Kidney (tissue), 14 donors: ENCODE measurements around the gene ABCA5. TPM values are rescaled to one million over a fixed set of nuclear protein-coding genes. Genes with fewer than 3 reads are reported as not detected.

ENCODE experiments used
- DNase-seq, 5 donors: peaks; one replicate each; pipeline ENCODE4 v3.0.0-alpha.2; 2013 to 2020
- FAIRE-seq: peaks from 2 replicates; lab custom pipeline; 2012; peaks lifted over from hg19 to GRCh38; lab: Jason Lieb, UNC
- H3K27ac ChIP-seq, 2 donors: one replicate each; pipeline ENCODE4 v1.7.0; 2013; ENCODE audit warnings: low read depth in 2 of 2, low read length in 2 of 2, inconsistent platforms in 1 of 2
- H3K27me3 ChIP-seq: one replicate; pipeline ENCODE4 v1.7.1; 2013; ENCODE audit warnings: low read length, inconsistent platforms; ENCODE audit not compliant: control insufficient read depth, insufficient read depth
- H3K36me3 ChIP-seq, 3 donors: one replicate each; pipeline versions ENCODE4 v1.7.0 to v1.7.1; 2013; ENCODE audit warnings: low read length in 3 of 3, control low read depth in 1 of 3, inconsistent platforms in 1 of 3; ENCODE audit not compliant: insufficient read depth in 3 of 3, control insufficient read depth in 2 of 3
- H3K4me1 ChIP-seq, 3 donors: one replicate each; pipeline versions ENCODE4 v1.7.0 to v1.7.1; 2013; ENCODE audit warnings: low read length in 3 of 3, inconsistent platforms in 1 of 3, low read depth in 1 of 3; ENCODE audit not compliant: control insufficient read depth in 2 of 3, insufficient read depth in 2 of 3
- H3K4me3 ChIP-seq, 3 donors: one replicate each; pipeline versions ENCODE4 v1.7.0 to v1.8.1; 2013; ENCODE audit warnings: low read length in 3 of 3, control low read depth in 1 of 3, inconsistent platforms in 1 of 3
- H3K9ac ChIP-seq, 3 donors: one replicate each; pipeline versions ENCODE4 v1.7.0 to v1.7.1; 2013; ENCODE audit warnings: low read length in 3 of 3, control low read depth in 1 of 3, inconsistent platforms in 1 of 3
- H3K9me3 ChIP-seq, 3 donors: one replicate each; pipeline versions ENCODE4 v1.7.0 to v1.7.1; 2013; ENCODE audit warnings: low read length in 3 of 3, control low read depth in 1 of 3, inconsistent platforms in 1 of 3; ENCODE audit not compliant: control insufficient read depth in 2 of 3, insufficient read depth in 1 of 3
- intact Hi-C: fragments of 100-400 bp; cut with DNase I; formaldehyde crosslinking; loops from one replicate; pipeline ENCODE4 v1.11.1; 2022
- polyA plus RNA-seq: library from polyadenylated mRNA; stranded (reverse); fragments of 350-450 nt; fragmentation: Illumina TruSeq; extraction: RNeasy Lipid Tissue Mini Kit (QIAGEN cat#74804); gene quantifications from one replicate; pipeline ENCODE4 v1.2.3, GENCODE V29; 2014; ENCODE audit warnings: low read depth, low replicate concordance; ENCODE audit not compliant: insufficient read depth
- total RNA-seq: library from RNA; stranded (reverse); fragmentation: NEBNext Ultra II Directional; extraction: Animal tissue kit (Norgen Biotek cat#: 25700); gene quantifications from one replicate; pipeline ENCODE4 v1.2.1, GENCODE V29; 2021
- TF ChIP-seq, protein P1 (sequence below): IDR thresholded peaks from 3 replicates; pipeline ENCODE4 v1.5.1; 2012; ENCODE audit warnings: mild to moderate bottlenecking, moderate library complexity, borderline replicate concordance; ENCODE audit not compliant: insufficient read depth; ENCODE audit errors: extremely low read depth
- donor health status: control.
- donor health status: control.
- donor health status: control.
- donor health status: control.
- donor health status: control.
- donor health status: DM: yes; HTN: yes; CAD: no.
- donor health status: Normal renal cell carcinoma (clear cell type).

The ABCA5 gene
- total and polyA plus RNA-seq, 2 donors from 2014 or later, result 19.0 to 25.1 TPM

GRCh38 chr17:69326377-69327059, 415 bp downstream of the ABCA5 start:
- no peaks in the 10 kb centered on the region for H3K27me3 ChIP-seq
- DNase-seq, result peak in 2 of 5 donors; percentile 46 to 53
- H3K9me3 ChIP-seq, result no peaks in the 10 kb centered on the region
- H3K9ac ChIP-seq, result peak overlapping the region; percentile 43 to 71 (median 50)
- no peaks in the 10 kb centered on the region for H3K36me3 ChIP-seq
- peak overlapping the region; percentile 90 to 91 for H3K27ac ChIP-seq
- peak overlapping the region; percentile 78 to 83 (median 81) for H3K4me3 ChIP-seq
- peaks cover 0 to 11% (median 4%) of the 10 kb centered on the region in 3 donors for H3K4me1 ChIP-seq
- no peak for FAIRE-seq
- intact Hi-C loops, result no loop called here
- TF ChIP-seq, protein P1, sequence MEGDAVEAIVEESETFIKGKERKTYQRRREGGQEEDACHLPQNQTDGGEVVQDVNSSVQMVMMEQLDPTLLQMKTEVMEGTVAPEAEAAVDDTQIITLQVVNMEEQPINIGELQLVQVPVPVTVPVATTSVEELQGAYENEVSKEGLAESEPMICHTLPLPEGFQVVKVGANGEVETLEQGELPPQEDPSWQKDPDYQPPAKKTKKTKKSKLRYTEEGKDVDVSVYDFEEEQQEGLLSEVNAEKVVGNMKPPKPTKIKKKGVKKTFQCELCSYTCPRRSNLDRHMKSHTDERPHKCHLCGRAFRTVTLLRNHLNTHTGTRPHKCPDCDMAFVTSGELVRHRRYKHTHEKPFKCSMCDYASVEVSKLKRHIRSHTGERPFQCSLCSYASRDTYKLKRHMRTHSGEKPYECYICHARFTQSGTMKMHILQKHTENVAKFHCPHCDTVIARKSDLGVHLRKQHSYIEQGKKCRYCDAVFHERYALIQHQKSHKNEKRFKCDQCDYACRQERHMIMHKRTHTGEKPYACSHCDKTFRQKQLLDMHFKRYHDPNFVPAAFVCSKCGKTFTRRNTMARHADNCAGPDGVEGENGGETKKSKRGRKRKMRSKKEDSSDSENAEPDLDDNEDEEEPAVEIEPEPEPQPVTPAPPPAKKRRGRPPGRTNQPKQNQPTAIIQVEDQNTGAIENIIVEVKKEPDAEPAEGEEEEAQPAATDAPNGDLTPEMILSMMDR, result no peak

DNA sequence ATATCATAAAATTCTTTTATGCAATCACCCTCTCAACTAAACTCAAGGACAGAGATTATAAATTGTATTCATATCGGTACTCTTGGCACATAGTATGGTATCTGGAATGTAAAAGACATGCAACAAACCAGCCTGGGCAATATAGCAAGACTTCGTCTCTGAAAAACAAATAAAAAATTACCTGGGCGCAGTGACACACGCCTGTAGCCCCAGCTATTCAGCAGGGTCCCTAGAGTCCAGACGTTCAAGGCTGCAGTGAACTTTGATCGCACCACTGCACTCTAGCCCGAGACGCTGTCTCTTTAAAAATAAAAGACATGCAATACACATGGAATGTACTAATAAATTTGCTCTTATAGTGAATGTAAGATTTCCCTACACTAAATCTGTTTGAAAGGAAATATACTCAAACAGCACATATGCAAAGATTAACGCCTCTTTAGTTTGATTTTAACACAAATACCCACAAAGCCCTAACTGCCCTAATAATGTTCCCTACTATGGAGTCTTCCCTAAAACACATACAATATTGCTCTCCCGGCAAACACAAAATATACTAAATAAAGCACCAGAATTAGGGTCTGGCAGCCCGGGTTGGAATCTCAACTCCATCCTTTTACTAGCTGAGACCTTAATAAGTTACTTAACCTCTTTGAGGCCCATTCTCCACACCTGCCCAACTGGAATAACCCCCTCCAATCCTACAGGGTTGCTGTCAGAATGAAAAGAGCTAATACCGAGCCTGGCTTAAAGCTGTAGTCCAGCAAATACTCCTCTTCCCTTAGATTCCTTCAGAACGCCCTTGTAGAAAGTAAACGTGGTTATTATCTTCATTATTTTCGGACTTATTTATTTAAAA, 1.2 kb downstream of the ABCA5 start:
- peak overlapping the region in 1 of 2 donors; percentile 1 for H3K27ac ChIP-seq
- DNase-seq, result peak in 2 of 5 donors; percentile 16 to 44
- intact Hi-C loops, result no loop called here
- H3K4me3 ChIP-seq, result peak overlapping the region; percentile 78 to 83 (median 81)
- peak overlapping the region; percentile 43 to 71 (median 50) for H3K9ac ChIP-seq
- FAIRE-seq, result no peak
- no peaks in the 10 kb centered on the region for H3K9me3 ChIP-seq
- TF ChIP-seq, protein P1, result no peak
- peaks cover 0 to 11% (median 4%) of the 10 kb centered on the region in 3 donors for H3K4me1 ChIP-seq
- no peaks in the 10 kb centered on the region for H3K27me3 ChIP-seq
- peaks cover 0 to 2% (median 0%) of the 10 kb centered on the region in 3 donors for H3K36me3 ChIP-seq

DNA sequence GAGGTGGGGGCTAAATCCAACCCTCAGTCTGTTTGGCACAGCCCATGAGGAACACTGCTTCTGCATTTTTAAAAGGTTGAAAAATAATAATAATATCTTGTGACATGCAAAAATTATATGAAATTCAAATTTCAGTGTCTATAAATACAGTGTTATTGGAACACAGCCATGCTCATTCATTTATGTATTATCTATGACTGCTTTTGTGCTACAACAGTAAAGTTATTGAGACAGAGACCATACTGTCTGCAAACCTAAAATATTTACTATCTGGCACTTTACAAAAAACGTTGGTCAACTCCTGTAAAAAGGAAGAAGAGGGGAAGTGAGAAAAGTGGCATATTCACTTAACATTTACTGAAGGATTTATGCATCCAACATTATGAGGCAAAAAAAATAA, 3.1 kb downstream of the ABCA5 start:
- Histone ChIP-seq H3K4me1 (peaks cover 0 to 11% (median 4%) of the 10 kb centered on the region in 3 donors), H3K27me3 (no peaks in the 10 kb centered on the region), H3K9me3 (no peaks in the 10 kb centered on the region), H3K36me3 (peaks cover 0 to 2% (median 0%) of the 10 kb centered on the region in 3 donors), H3K27ac (no peak overlapping the region), H3K9ac (no peak overlapping the region), H3K4me3 (no peak overlapping the region)
- TF ChIP-seq, protein P1, result no peak
- intact Hi-C loops, result no loop called here
- no peak for DNase-seq
- no peak for FAIRE-seq
